NCI-H2196 treated with DMSO at 0.1 percent for 48 hours (cell line): ENCODE results near the gene SERPINI1.

ENCODE experiments used
- DNase-seq: peaks from one replicate; lab custom pipeline; 2025; ENCODE audit not compliant: unreplicated experiment; lab: John Stamatoyannopoulos, UW

Gene SERPINI1

GRCh38 chr3:167844528-167844927, 109.0 kb downstream of the SERPINI1 start:
- DNase-seq: no peak

GRCh38 chr3:167851171-167851570, 115.7 kb downstream of the SERPINI1 start:
- DNase-seq: no peak

- DNase-seq: no peak
These were observed 116.2 kb downstream of the SERPINI1 start for GRCh38 chr3:167851749-167852148.

- DNase-seq: no peak
These were observed 116.7 kb downstream of the SERPINI1 start for GRCh38 chr3:167852216-167852615.

GRCh38 chr3:167854063-167854462, 118.5 kb downstream of the SERPINI1 start:
- no peak for DNase-seq

GRCh38 chr3:167854846-167855245, 119.3 kb downstream of the SERPINI1 start:
- no peak for DNase-seq

- DNase-seq: no peak
These were observed 119.8 kb downstream of the SERPINI1 start for GRCh38 chr3:167855306-167855705.

GRCh38 chr3:167858865-167859264, 123.3 kb downstream of the SERPINI1 start:
- no peak for DNase-seq

- no peak for DNase-seq
These were observed 124.1 kb downstream of the SERPINI1 start for GRCh38 chr3:167859610-167860009.

- no peak for DNase-seq
These were observed 126.1 kb downstream of the SERPINI1 start for GRCh38 chr3:167861649-167862048.

GRCh38 chr3:167862104-167862730, 126.7 kb downstream of the SERPINI1 start:
- DNase-seq: no peak

GRCh38 chr3:167863811-167864551, 128.5 kb downstream of the SERPINI1 start:
- DNase-seq: no peak

- no peak for DNase-seq
These were observed 129.0 kb downstream of the SERPINI1 start for GRCh38 chr3:167864552-167864874.

GRCh38 chr3:167866331-167866730, 130.8 kb downstream of the SERPINI1 start:
- no peak for DNase-seq

GRCh38 chr3:167867981-167868380, 132.5 kb downstream of the SERPINI1 start:
- DNase-seq: no peak

- no peak for DNase-seq
These were observed 134.7 kb downstream of the SERPINI1 start for GRCh38 chr3:167870181-167870580.

GRCh38 chr3:167870759-167871158, 135.2 kb downstream of the SERPINI1 start:
- DNase-seq: no peak

- DNase-seq: no peak
These were observed 136.5 kb downstream of the SERPINI1 start for GRCh38 chr3:167872032-167872431.

- DNase-seq: no peak
These were observed 137.4 kb downstream of the SERPINI1 start for GRCh38 chr3:167872941-167873340.

- DNase-seq: no peak
These were observed 139.3 kb downstream of the SERPINI1 start for GRCh38 chr3:167874671-167875372.
